Endothelial cell of umbilical vein (primary cell): ENCODE measurements around the gene MUC13.

Experiments
- EZH2 ChIP-seq: IDR thresholded peaks from 2 replicates; pipeline ENCODE4 v1.6.1; 2012; ENCODE audit warnings: borderline replicate concordance, low read depth, mild to moderate bottlenecking, moderate library complexity, low read length, inconsistent platforms; ENCODE audit not compliant: severe bottlenecking
- FOS ChIP-seq: IDR thresholded peaks from 2 replicates; pipeline ENCODE4 v1.6.1; 2011; ENCODE audit warnings: mild to moderate bottlenecking, low read length, moderate library complexity, borderline replicate concordance; ENCODE audit not compliant: insufficient read depth
- GATA2 ChIP-seq: IDR thresholded peaks from 2 replicates; pipeline ENCODE4 v1.7.0; 2011; ENCODE audit warnings: low read depth, mild to moderate bottlenecking, moderate library complexity, mixed read lengths, low read length; ENCODE audit not compliant: insufficient read length, insufficient read depth
- JUN ChIP-seq: IDR thresholded peaks from 2 replicates; pipeline ENCODE4 v1.6.1; 2011; ENCODE audit warnings: borderline replicate concordance, low read depth; ENCODE audit not compliant: insufficient read length, insufficient read depth
- MYC ChIP-seq: IDR thresholded peaks from one replicate; pipeline ENCODE4 v1.6.1; 2011; ENCODE audit warnings: mild to moderate bottlenecking, low read depth, low read length
- POLR2A ChIP-seq: IDR thresholded peaks from 2 replicates; pipeline ENCODE4 v1.6.1; 2012; ENCODE audit warnings: low read depth, mild to moderate bottlenecking, control low read depth, low read length
- POLR2AphosphoS5 ChIP-seq: IDR thresholded peaks from 2 replicates; pipeline ENCODE4 v1.6.1; 2012; ENCODE audit warnings: low read depth, mild to moderate bottlenecking, control low read depth, low read length, moderate library complexity; ENCODE audit not compliant: insufficient read depth
- TF ChIP-seq, protein P1 (sequence below), 2 donors: IDR thresholded peaks; 1 replicate in 1 of 2; 2 replicates in 1 of 2; pipeline ENCODE4 v1.5.1; 2011; ENCODE audit warnings: low read length in 2 of 2, mild to moderate bottlenecking in 2 of 2, moderate library complexity in 2 of 2, control low read depth in 1 of 2, inconsistent platforms in 1 of 2, low read depth in 1 of 2; ENCODE audit not compliant: insufficient read depth in 1 of 2; ENCODE audit errors: extremely low read depth in 1 of 2
- TF ChIP-seq, protein P2 (sequence below): IDR thresholded peaks from 2 replicates; pipeline ENCODE4 v1.6.1; 2011; ENCODE audit not compliant: insufficient read depth, insufficient read length

DNA sequence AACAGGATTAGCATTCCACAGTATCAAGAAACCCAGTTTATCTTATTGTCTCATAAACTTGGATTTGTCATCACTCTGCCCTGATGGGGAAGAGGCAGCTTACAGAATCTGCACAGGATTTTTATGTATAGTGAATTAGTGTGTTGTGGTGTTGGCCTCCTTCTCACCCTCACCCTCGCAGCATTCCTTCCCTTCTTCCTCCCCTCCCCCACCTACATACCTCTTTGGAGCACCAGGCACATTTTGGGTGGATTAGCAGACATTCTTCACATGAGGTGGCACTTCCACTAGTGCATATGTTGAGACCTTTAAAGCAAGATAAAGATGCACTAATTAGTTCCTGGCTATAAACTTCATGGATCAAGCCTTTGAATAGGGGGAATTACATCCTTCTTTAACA is 61.3 kb downstream of the MUC13 start:
- TF ChIP-seq POLR2AphosphoS5 (no peak), POLR2A (no peak), EZH2 (no peak), MYC (no peak), FOS (no peak), JUN (no peak), GATA2 (no peak)
- TF ChIP-seq, protein P1, sequence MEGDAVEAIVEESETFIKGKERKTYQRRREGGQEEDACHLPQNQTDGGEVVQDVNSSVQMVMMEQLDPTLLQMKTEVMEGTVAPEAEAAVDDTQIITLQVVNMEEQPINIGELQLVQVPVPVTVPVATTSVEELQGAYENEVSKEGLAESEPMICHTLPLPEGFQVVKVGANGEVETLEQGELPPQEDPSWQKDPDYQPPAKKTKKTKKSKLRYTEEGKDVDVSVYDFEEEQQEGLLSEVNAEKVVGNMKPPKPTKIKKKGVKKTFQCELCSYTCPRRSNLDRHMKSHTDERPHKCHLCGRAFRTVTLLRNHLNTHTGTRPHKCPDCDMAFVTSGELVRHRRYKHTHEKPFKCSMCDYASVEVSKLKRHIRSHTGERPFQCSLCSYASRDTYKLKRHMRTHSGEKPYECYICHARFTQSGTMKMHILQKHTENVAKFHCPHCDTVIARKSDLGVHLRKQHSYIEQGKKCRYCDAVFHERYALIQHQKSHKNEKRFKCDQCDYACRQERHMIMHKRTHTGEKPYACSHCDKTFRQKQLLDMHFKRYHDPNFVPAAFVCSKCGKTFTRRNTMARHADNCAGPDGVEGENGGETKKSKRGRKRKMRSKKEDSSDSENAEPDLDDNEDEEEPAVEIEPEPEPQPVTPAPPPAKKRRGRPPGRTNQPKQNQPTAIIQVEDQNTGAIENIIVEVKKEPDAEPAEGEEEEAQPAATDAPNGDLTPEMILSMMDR (IDR thresholded peaks at IDR 0.05; ENCODE audit: extremely low read depth in 1 of 2, insufficient read depth in 1 of 2, low read depth in 1 of 2, low read length in 2 of 2) = no peak
- TF ChIP-seq, protein P2, sequence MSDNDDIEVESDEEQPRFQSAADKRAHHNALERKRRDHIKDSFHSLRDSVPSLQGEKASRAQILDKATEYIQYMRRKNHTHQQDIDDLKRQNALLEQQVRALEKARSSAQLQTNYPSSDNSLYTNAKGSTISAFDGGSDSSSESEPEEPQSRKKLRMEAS = no peak
